ENCODE data around the gene CAMSAP3.
A peak's percentile ranks its signal among the peaks of the same experiment; 100 is the strongest.

Gene CAMSAP3

GRCh38 chr19:7614859-7615741 is 19.4 kb downstream of the CAMSAP3 start:
- DNase-seq: no peak

- DNase-seq: no peak
Observed at GRCh38 chr19:7617172-7617571, 21.5 kb downstream of the CAMSAP3 start.

GRCh38 chr19:7617735-7618134 is 22.1 kb downstream of the CAMSAP3 start:
- no peak for DNase-seq

- no peak for DNase-seq
Observed at GRCh38 chr19:7618348-7618747, 22.7 kb downstream of the CAMSAP3 start.

- no peak for DNase-seq
Observed at GRCh38 chr19:7618771-7619510, 23.3 kb downstream of the CAMSAP3 start.

GRCh38 chr19:7619671-7620441 is 24.2 kb downstream of the CAMSAP3 start:
- DNase-seq: no peak

GRCh38 chr19:7620442-7621412 is 25.1 kb downstream of the CAMSAP3 start:
- DNase-seq: no peak

GRCh38 chr19:7622933-7623685 is 27.4 kb downstream of the CAMSAP3 start:
- DNase-seq: no peak

GRCh38 chr19:7623725-7624603 is 28.3 kb downstream of the CAMSAP3 start:
- DNase-seq: no peak

- DNase-seq: no peak
Observed at GRCh38 chr19:7624810-7625209, 29.1 kb downstream of the CAMSAP3 start.

- DNase-seq: no peak
Observed at GRCh38 chr19:7625763-7626372, 30.2 kb downstream of the CAMSAP3 start.

GRCh38 chr19:7627166-7627565 is 31.5 kb downstream of the CAMSAP3 start:
- DNase-seq: no peak

- no peak for DNase-seq
Observed at GRCh38 chr19:7628589-7629311, 33.1 kb downstream of the CAMSAP3 start.

- peak; percentile 88 for DNase-seq
Observed at GRCh38 chr19:7629347-7630054, 33.8 kb downstream of the CAMSAP3 start, which contains the start of the genes PET100 and XAB2. Gene PET100 (plus strand): TSS chr19:7629793. CDS start chr19:7629834, 41 bp downstream. Gene XAB2 (minus strand): TSS chr19:7629545. CDS start chr19:7629527, 18 bp downstream.

GRCh38 chr19:7631577-7631976 is 35.9 kb downstream of the CAMSAP3 start:
- no peak for DNase-seq

GRCh38 chr19:7632340-7633203 is 36.9 kb downstream of the CAMSAP3 start:
- no peak for DNase-seq

- no peak for DNase-seq
Observed at GRCh38 chr19:7633698-7634097, 38.0 kb downstream of the CAMSAP3 start, which contains the start of gene PCP2. Gene PCP2 (minus strand): TSS chr19:7633719. CDS start chr19:7633457, 262 bp downstream.
